Gastroesophageal sphincter (tissue), 4 donors: Measurements from ENCODE around the gene PDE1A. TPM values are rescaled to one million over a fixed set of nuclear protein-coding genes. Genes with fewer than 3 reads are reported as not detected.

Source experiments
- ATAC-seq: fragments of 150-250 bp; one replicate; pipeline ENCODE4 v1.9.1; 2016; ENCODE audit warnings: mild to moderate bottlenecking, moderate library complexity
- H3K27ac ChIP-seq, 4 donors: fragments of 200-600 bp; sonication (generic) in 3 of 4; 1 replicate in 3 of 4; 2 replicates in 1 of 4; pipeline ENCODE4 v1.5.1; 2016 to 2019
- H3K27me3 ChIP-seq: fragments of 200-600 bp; sonication (generic); one replicate; pipeline ENCODE4 v1.5.1; 2019
- H3K36me3 ChIP-seq, 2 donors: fragments of 200-600 bp; sonication (generic); one replicate each; pipeline ENCODE4 v1.5.1; 2019; ENCODE audit warnings: control low read depth in 1 of 2
- H3K4me1 ChIP-seq, 3 donors: fragments of 200-600 bp; sonication (generic); 1 replicate in 2 of 3; 2 replicates in 1 of 3; pipeline ENCODE4 v1.5.1; 2016 to 2019; ENCODE audit warnings: control low read depth in 2 of 3
- H3K4me3 ChIP-seq, 2 donors: fragments of 200-600 bp; sonication (generic); one replicate each; pipeline ENCODE4 v1.5.1; 2019; ENCODE audit warnings: mild to moderate bottlenecking in 1 of 2, moderate library complexity in 1 of 2
- H3K9me3 ChIP-seq, 3 donors: fragments of 200-600 bp; sonication (generic); one replicate each; pipeline ENCODE4 v1.5.1; 2017 to 2019; ENCODE audit warnings: control low read depth in 2 of 3
- CTCF ChIP-seq, 4 experiments: fragments of 200-600 bp in 2 of 4; fragments of 450-650 bp in 2 of 4; sonication (generic) in 1 of 4; IDR thresholded peaks; one replicate each; pipeline ENCODE4 v1.5.1; 2017 to 2019; ENCODE audit warnings: antibody characterized with exemption in 4 of 4, mild to moderate bottlenecking in 2 of 4, moderate library complexity in 2 of 4
- EP300 ChIP-seq: sonication (generic); formaldehyde crosslinking; IDR thresholded peaks from one replicate; pipeline ENCODE4 v1.6.1; 2017; ENCODE audit warnings: antibody characterized with exemption, mild to moderate bottlenecking
- POLR2A ChIP-seq, 2 donors: fragments of 450-650 bp; IDR thresholded peaks; one replicate each; pipeline ENCODE4 v1.6.1; 2017; ENCODE audit warnings: antibody characterized with exemption in 2 of 2, mild to moderate bottlenecking in 2 of 2, moderate library complexity in 1 of 2
- POLR2AphosphoS5 ChIP-seq: sonication (generic); formaldehyde crosslinking; IDR thresholded peaks from one replicate; pipeline ENCODE4 v1.6.1; 2017; ENCODE audit warnings: antibody characterized with exemption
- WGBS, 2 donors: methylation state at CpG; one replicate each; pipeline ENCODE4 v1.1.5; 2018; ENCODE audit warnings: low coverage in 1 of 2; 5-methylcytosine and 5-hydroxymethylcytosine counted together
- total RNA-seq, 4 donors: library from RNA; depleted of rRNA; stranded (reverse); fragments of >200 nt; gene quantifications; one replicate each; pipeline ENCODE4 v1.1.0, GENCODE V29; 2016

PDE1A gene
- 10 to 100 TPM in 3 of 4 donors, 1 to 10 TPM in 1; 7.2 to 17.2 (median 11.8) TPM for total RNA-seq

GRCh38 chr2:182426918-182427240 is at the start of gene PDE1A:
Gene PDE1A, minus strand, starts transcription at chr2:182427036.
- H3K4me3 ChIP-seq = peak within 1 kb of the TSS; percentile 30 to 44
- no peaks in the 10 kb centered on the region for H3K4me1 ChIP-seq
- TF ChIP-seq POLR2AphosphoS5 (no peak), CTCF (IDR thresholded peaks at IDR 0.05) (no peak), POLR2A (IDR thresholded peaks at IDR 0.05) (no peak), EP300 (no peak)
- H3K36me3 ChIP-seq = no peaks in the 10 kb centered on the region
- H3K9me3 ChIP-seq = no peaks in the 10 kb centered on the region
- H3K27ac ChIP-seq = peak within 1 kb of the TSS; percentile 59 to 67 (median 64)
- ATAC-seq = peak; percentile 46
- 16 to 42% methylated on average over 3 of the region's 3 CpGs for WGBS, 2 donors
- no peaks in the 10 kb centered on the region for H3K27me3 ChIP-seq

GRCh38 chr2:182473635-182474034 is 46.8 kb upstream of the PDE1A start:
- peaks cover 0 to 7% (median 0%) of the 10 kb centered on the region in 3 donors for H3K9me3 ChIP-seq
- H3K27ac ChIP-seq = no peak overlapping the region
- no peaks in the 10 kb centered on the region for H3K27me3 ChIP-seq
- WGBS, 2 donors = 80 to 81% methylated on average over 4 of the region's 4 CpGs
- no peak overlapping the region for H3K4me3 ChIP-seq
- TF ChIP-seq POLR2AphosphoS5 = no peak
- TF ChIP-seq POLR2A (IDR thresholded peaks at IDR 0.05) = no peak
- no peak for TF ChIP-seq EP300
- no peak for TF ChIP-seq CTCF (IDR thresholded peaks at IDR 0.05)
- no peaks in the 10 kb centered on the region for H3K4me1 ChIP-seq
- no peaks in the 10 kb centered on the region for H3K36me3 ChIP-seq
- ATAC-seq = no peak

GRCh38 chr2:182463760-182464159 is 36.9 kb upstream of the PDE1A start:
- Histone ChIP-seq H3K9me3 (peaks cover 0 to 6% (median 0%) of the 10 kb centered on the region in 3 donors), H3K27me3 (no peaks in the 10 kb centered on the region), H3K4me1 (no peaks in the 10 kb centered on the region), H3K36me3 (no peaks in the 10 kb centered on the region), H3K27ac (no peak overlapping the region), H3K4me3 (no peak overlapping the region)
- no peak for ATAC-seq
- 22% methylated on average over 1 of the region's 1 CpG; no CpG with 5 or more reads in 1 of the 2 donors for WGBS, 2 donors
- TF ChIP-seq POLR2AphosphoS5 (no peak), CTCF (IDR thresholded peaks at IDR 0.05) (no peak), EP300 (no peak), POLR2A (IDR thresholded peaks at IDR 0.05) (no peak)

GRCh38 chr2:182456784-182457183 is 29.9 kb upstream of the PDE1A start:
- TF ChIP-seq CTCF (IDR thresholded peaks at IDR 0.05) (no peak), EP300 (no peak), POLR2AphosphoS5 (no peak), POLR2A (IDR thresholded peaks at IDR 0.05) (no peak)

GRCh38 chr2:182452456-182452990 is 25.7 kb upstream of the PDE1A start:
- WGBS, 2 donors = 87 to 100% methylated on average over 2 of the region's 2 CpGs
- no peaks in the 10 kb centered on the region for H3K27me3 ChIP-seq
- no peak for ATAC-seq

More at GRCh38 chr2:182456784-182457183, 29.9 kb upstream of the PDE1A start:
- Histone ChIP-seq H3K27ac (no peak overlapping the region), H3K4me1 (no peaks in the 10 kb centered on the region), H3K27me3 (no peaks in the 10 kb centered on the region), H3K4me3 (no peak overlapping the region), H3K9me3 (no peaks in the 10 kb centered on the region), H3K36me3 (no peaks in the 10 kb centered on the region)
- 43 to 53% methylated on average over 4 of the region's 4 CpGs for WGBS, 2 donors
- ATAC-seq = no peak

More at GRCh38 chr2:182452456-182452990, 25.7 kb upstream of the PDE1A start:
- Histone ChIP-seq H3K4me3 (no peak overlapping the region), H3K9me3 (no peaks in the 10 kb centered on the region), H3K4me1 (no peaks in the 10 kb centered on the region), H3K27ac (no peak overlapping the region), H3K36me3 (no peaks in the 10 kb centered on the region)
- no peak for TF ChIP-seq CTCF (IDR thresholded peaks at IDR 0.05)
- TF ChIP-seq EP300 = no peak
- no peak for TF ChIP-seq POLR2AphosphoS5
- no peak for TF ChIP-seq POLR2A (IDR thresholded peaks at IDR 0.05)
